AG09309 (cell line): ENCODE measurements around the gene TBC1D10A.

Experiments
- DNase-seq: peaks from one replicate; pipeline ENCODE4 v3.0.0-alpha.2; 2010; ENCODE audit warnings: low read depth
- H3K4me3 ChIP-seq: 2 replicates; pipeline ENCODE4 v1.5.1; 2011; ENCODE audit warnings: mild to moderate bottlenecking, low read depth, low read length, moderate library complexity; ENCODE audit not compliant: control insufficient read depth
- CTCF ChIP-seq: IDR thresholded peaks from 2 replicates; pipeline ENCODE4 v1.5.1; 2011; ENCODE audit warnings: mild to moderate bottlenecking, low read depth, low read length, inconsistent platforms; ENCODE audit not compliant: insufficient read depth, control insufficient read depth; ENCODE audit errors: missing control alignments

Gene TBC1D10A

GRCh38 chr22:30265823-30266444, 60.8 kb downstream of the TBC1D10A start:
- H3K4me3 ChIP-seq, result no peak overlapping the region
- no peak for DNase-seq
- TF ChIP-seq CTCF, result no peak

- no peak for TF ChIP-seq CTCF
- no peak overlapping the region for H3K4me3 ChIP-seq
These were observed 61.5 kb downstream of the TBC1D10A start for GRCh38 chr22:30265131-30265720.

GRCh38 chr22:30263883-30264282, 62.9 kb downstream of the TBC1D10A start:
- TF ChIP-seq CTCF, result no peak
- no peak overlapping the region for H3K4me3 ChIP-seq
- DNase-seq, result no peak

More at GRCh38 chr22:30265131-30265720, 61.5 kb downstream of the TBC1D10A start:
- no peak for DNase-seq

- TF ChIP-seq CTCF, result peak; percentile 92
- DNase-seq, result no peak
- H3K4me3 ChIP-seq, result peak overlapping the region; percentile 17
These were observed 63.6 kb downstream of the TBC1D10A start for GRCh38 chr22:30262917-30263741.

GRCh38 chr22:30262112-30262511, 64.6 kb downstream of the TBC1D10A start:
- H3K4me3 ChIP-seq, result no peak overlapping the region
- TF ChIP-seq CTCF, result no peak
- no peak for DNase-seq

GRCh38 chr22:30261134-30261533, 65.6 kb downstream of the TBC1D10A start:
- no peak for TF ChIP-seq CTCF
- no peak overlapping the region for H3K4me3 ChIP-seq
- DNase-seq, result no peak
